ENCODE data around the gene CA14.
A peak's percentile ranks its signal among the peaks of the same experiment; 100 is the strongest.
"Not testable (repeated sequence)": the region's sequence is repeated elsewhere in the genome, so short reads cannot be mapped to it uniquely, and the experiment has no call there.

CA14 gene

DNA sequence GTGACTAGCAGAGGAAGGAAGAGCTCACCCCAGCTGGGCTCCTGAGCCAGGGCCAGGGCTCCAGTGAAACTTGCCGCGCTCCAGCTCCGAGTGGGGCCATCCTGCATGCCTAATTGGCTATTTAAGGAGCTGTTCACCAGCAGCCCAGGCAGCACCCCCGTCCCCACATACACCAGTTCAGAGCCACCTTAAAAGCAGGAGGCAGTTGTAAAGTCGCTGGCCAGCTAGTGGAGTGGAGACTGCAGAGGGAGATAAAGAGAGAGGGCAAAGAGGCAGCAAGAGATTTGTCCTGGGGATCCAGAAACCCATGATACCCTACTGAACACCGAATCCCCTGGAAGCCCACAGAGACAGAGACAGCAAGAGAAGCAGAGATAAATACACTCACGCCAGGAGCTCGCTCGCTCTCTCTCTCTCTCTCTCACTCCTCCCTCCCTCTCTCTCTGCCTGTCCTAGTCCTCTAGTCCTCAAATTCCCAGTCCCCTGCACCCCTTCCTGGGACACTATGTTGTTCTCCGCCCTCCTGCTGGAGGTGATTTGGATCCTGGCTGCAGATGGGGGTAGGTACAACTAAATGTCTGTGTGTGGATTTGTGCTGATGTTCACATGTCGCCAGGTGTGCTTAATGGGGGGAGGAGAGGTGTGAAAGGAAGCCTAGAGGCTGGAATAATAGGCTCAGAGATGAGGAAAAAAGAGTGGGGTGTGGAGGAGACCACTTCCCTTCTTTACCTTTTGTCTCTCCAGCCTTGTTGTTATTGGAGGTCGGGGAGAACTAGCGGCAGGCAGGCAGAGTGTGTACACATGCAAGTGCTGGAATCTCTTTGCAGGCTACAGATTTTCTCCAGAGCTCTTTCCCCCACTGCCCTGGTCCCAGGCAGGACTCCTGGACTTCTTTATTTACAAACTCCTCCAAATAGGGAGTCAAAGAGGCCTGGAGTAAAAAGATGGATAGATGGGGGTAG, at the start of gene CA14:
TSS of gene CA14 (plus strand) at position 151 of the 962 bp plus-strand sequence. CDS start at position 506, 355 bp downstream.
- DNase-seq: peak; percentile 76

DNA sequence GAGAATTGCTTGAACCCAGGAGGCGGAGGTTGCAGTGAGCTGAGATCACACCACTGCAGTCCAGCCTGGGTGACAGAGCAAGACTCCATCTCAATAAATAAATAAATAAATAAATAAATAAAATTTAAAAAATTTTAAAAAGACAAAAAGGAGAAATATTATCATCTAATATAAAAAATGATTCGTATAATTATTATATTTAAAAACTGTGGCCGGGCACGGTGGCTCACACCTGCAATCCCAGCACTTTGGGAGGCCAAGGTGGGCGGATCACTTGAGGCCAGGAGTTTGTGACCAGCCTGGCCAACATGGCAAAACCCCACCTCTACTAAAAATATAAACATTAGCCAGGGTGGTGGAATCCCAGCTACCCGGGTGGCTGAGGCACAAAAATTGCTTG, 49.1 kb upstream of the CA14 start:
- DNase-seq: not testable (repeated sequence)

DNA sequence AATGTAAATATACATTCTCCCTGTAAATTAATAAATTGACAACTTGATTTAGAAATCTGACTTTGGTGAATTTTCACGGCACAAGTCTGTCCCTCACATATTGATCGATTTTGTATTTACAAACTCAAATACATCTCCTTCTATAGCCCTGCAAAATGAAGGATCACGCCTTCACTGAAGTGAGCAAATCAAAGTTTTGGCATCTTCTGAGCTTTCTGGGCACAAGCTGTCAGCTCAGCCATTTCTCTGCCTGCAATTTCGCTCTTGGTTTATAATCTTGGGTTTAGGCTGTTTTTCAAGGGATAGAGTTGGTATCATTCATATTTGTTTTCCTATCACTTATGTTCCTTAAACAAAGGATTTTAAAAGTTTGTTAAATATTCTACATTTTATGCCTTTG, 47.5 kb upstream of the CA14 start:
- no peak for DNase-seq

DNA sequence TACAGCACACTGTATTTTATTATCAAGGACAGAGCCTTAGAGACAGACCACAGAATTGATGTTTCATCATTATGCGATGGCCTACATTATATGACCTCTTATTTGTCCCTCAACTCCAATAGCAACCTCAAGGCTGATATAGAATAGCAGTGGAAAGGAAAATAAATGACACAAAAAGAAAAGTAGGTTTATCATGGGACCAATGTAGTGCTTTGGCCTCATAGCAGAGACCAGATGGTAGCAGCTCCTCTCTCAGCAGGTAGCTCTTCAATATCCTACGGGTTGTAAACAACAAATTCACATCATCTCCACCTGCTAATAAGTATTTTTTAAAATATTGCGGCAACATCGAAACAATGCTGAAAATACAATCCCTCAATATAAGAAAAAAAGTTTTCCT, 46.9 kb upstream of the CA14 start:
- DNase-seq: no peak

DNA sequence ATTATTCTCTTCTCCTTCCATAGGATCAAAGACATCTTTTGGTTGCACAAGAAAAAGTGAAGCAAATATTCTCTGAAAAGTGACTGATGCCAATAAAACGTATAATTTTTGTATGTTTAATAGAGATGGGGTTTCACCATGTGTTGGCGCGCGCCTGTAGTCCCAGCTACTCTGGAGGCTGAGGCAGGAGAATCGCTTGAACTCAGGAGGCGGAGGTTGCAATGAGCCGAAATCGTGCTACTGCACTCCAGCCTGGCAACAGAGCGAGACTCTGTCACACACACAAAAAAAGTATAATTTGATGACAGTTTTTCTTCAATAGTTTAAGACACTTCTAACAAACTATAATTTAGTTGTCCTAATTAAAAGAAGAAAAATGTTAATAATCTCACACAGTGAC, 45.5 kb upstream of the CA14 start:
- DNase-seq: no peak

DNA sequence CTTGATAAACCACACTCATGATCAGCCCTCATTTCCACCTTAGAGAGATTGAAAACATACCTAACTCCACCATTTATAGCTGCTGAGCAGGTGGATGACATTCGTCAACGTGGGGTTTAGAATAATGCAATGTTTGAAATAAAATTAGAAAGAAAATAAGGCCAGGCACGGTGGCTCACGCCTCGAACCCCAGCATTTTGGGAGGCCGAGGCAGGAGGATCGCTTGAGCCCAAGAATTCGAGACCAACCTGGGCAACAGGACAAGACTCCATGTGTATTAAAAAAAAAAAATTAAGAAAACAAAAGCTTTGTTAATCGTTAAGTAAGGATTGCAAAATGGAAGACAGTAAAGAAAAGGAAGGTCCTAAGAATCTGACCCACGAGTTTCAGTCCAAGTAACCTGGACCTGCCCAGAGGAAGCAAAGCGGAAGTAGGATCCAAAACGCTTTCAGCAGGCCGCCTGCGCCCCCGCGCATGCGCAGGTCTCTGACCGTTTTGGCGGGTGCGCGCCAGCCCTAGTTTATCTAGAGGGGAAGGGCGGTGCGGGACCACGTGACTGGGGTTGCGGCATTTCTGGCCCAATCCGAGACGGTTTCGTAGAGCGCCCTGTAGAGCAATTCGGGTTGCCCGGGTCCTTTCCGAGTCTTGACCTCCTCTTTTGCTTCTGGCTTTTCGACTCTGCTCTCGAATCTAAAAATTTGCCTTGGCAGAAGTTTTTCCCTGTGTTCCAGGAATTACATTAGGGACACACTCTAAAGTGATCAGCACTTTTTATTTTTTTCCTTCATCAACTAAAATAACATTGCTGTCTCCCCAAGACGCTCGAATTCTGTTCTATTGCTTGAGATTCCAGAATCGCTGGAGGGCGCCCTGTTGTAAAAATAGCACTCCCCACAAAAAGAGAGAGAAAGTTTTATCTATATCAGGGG, 44.1 kb upstream of the CA14 start:
- DNase-seq: peak; percentile 94

DNA sequence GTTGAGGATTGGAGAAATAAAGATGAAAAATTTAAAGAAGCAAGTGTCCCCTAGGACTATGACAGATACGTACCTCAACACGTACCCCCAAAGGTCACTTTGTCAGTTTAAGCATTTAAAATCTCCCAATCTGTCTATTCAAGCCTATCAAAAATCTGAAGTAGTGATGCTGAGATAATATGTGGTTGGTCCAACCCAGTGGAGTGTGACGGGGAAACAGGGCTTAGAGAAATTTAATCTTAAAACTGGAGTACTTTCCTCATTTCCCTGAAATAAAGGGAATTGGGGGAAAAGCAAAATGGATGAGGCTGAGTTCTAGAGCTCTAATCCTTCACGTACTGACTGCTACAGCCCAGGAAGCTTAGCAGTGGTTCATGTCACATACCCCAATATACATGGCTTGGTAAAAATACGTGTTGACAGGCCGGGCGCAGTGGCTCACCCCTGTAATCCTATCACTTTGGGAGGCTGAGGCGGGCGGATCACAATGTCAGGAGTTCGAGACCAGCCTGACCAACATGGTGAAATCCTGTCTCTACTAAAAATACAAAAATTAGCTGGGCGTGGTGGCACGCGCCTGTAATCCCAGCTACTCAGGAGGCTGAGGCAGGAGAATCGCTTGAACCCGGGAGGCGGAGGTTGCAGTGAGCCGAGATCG, 43.3 kb upstream of the CA14 start:
- not testable (repeated sequence) for DNase-seq

DNA sequence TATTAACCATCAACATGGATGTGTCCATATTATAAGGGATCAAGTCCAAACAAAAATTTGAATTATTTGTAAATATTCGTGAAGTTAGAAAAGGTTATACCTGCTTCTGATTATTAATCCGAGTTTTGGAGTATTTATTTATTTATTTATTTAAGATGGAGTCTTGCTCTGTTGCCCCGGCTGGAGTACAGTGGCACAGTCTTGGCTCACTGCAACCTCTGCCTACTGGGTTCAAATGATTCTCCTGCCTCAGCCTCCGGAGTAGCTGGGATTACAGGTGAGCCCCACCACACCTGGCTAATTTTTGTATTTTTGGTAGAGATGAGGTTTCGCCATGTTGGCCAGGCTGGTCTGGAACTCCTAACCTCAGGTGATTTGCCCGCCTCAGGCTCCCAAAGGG, 41.7 kb upstream of the CA14 start:
- DNase-seq: not testable (repeated sequence)

DNA sequence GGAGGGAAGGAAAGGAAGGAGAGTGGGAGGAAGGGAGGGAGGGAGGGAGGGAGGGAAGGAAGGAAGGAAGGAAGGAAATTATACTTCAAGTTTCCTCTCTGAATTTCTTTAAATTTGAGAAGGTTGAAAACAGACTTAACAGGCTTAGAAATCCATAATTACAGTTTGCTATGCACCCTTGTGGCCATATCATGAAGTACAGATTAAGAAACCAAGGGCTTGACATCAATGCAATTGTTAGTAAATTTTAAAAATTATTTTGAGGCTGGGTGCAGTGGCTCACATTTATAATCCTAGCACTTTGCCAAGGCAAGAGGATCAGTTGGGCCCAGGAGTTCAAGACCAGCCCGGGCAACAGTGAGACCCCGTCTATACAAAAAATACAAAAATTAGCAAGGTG, 36.0 kb upstream of the CA14 start:
- no peak for DNase-seq

DNA sequence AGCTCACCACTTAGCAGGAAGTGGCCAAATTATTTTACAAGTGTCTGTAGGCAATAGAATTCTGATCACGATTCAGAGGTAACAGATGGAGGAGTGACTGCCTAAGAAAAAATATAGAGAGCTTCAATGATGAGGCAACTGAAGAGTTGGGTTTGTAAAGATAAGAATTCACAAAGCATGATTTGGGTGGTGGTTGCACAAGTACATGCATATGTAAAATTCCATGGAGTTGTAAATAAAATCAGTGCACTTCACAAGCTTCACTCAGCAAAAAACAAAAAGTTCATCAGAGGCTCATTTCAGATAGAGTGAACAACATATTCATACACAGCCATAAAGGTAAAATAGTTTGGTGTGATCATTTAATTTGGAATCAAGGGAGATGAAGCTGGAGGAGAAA, 32.6 kb upstream of the CA14 start:
- DNase-seq: no peak

DNA sequence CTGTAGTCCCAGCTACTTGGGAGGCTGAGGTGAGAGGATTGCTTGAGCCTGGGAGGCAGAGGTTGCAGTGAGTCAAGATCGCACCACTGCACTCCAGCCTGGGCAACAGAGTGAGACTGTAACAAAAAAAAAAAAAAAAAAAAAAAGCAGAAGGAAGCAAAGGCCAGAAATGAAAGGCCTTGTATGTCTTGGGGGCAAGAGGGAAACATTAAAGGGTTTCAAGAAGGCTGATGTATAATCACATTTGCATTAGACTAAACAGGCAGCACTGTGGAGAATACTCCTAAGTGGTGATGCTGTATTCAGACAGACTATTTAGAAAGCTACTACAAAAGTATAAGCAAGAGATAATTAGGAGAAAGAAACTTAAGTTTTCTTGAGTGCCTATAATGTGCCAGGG, 32.0 kb upstream of the CA14 start:
- DNase-seq: no peak

DNA sequence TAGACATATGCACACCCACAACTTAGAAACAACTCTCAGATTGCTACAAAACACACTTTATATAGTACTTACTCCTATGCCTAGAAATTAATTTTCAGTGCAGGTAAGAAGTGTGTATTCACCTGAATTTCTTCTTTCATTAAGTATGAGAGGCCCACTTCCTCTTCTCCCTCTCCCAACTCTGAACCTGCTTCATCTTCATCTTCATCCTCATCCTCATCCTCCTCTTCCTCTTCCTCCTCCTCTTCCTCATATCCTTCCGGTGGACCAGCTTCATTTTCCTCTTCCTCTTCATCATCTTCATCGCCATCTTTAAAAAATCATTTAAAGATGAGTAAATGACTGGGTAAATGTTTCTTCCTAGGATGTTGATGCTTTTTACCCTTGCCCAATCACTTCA, 31.1 kb upstream of the CA14 start:
- no peak for DNase-seq

DNA sequence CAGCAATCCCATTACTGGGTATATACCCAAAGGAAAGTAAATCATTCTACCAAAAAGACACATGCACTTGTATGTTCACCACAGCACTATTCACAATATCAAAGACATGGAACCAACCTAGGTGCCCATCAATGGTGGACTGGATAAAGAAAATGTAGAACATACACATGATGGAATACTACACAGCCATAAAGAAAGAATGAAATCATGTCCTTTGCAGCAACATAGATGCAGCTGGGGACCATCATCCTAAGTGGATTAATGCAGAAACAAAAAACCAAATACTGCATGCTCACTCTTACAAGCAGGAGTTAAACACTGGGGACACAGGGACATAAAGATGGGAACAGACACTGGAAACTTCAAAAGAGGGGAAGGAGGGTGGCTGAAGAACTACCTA, 30.3 kb upstream of the CA14 start:
- no peak for DNase-seq

DNA sequence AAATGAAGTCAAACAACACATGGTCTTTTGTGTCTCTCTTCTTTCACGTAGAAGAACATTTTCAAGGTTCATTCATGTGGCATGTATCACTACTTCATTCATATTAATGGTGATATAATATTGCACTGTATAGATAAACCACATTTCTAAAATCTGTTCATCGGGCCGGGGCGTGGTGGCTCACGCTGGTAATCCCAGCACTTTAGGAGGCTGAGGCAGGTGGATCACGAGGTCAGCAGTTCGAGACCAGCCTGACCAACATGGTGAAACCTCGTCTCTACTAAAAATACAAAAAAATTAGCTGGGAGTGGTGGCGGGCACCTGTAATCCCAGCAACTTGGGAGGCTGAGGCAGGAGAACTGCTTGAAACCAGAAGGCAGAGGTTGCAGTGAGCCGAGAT, 29.3 kb upstream of the CA14 start:
- not testable (repeated sequence) for DNase-seq

DNA sequence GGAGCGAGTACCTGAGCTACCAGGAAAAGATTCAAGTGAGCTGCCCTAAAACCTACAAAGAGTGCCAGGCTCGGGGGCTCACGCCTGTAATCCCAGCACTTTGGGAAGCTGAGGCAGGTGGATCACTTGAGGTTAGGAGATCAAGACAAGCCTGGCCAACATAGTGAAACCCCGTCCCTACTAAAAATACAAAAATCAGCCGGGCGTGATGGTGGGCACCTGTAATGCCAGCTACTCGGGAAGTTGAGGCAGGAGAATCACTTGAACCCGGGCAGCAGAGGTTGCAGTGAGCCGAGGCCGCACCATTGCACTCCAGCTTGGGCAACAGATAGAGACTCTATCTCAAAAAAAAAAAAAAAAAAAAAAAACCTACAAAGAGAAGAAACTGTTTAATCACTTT, 24.7 kb upstream of the CA14 start:
- DNase-seq: not testable (repeated sequence)

DNA sequence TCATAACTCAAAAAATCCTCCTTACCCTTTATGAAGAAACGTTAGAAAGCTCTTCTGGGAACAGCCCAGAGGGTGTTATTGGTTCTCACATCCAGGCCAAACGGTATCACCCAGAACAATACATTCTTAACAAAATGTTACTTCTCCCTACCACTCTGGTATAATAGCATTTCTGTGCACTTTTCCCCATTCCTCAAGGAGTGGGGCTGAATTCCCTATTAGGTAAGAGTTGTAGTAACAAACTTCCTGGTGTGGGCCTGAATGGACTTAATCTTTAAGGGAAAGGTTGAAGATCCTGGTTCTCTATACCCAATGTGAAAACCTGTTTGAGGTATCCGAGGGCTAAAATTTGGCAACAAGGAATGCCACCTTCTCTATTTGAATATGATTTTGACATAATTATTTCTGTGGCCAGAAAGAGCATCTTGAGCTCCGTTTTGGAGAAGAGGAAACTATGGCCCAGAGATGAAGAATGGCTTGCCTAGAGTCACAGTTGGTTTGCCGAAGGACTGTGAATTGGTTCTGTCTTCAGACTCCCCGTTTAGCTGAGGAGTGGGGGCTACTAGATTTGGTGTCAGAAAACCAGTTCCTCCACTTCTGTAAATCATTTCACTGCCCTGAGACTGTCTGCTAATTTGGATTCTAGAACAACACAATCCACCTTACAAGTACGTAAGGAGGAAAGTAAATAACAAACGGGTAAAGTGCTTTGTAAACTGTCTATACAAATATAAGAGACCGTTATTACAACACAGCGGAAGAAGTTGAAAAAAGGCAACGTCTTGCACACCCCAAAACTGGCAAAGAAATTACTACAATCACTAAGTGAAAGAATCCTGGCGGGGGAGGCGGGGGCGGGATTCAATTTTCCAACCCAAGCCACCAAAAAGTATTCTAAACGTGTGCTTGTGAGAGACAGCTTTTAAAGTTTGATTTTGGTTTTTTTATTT, 23.9 kb upstream of the CA14 start:
- no peak for DNase-seq

DNA sequence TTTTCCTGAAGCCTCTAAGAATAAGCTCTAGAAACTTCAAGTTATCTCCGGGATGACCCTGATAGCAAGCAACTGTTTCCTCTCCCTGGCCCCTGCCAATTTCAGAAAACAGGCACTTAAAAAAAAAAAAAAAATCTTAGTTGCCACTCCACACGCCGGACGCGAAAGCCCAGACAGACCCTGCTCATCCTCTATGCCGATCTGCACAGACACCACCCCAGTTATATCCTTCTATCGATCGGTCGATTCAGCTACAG, 23.3 kb upstream of the CA14 start:
- DNase-seq: no peak

DNA sequence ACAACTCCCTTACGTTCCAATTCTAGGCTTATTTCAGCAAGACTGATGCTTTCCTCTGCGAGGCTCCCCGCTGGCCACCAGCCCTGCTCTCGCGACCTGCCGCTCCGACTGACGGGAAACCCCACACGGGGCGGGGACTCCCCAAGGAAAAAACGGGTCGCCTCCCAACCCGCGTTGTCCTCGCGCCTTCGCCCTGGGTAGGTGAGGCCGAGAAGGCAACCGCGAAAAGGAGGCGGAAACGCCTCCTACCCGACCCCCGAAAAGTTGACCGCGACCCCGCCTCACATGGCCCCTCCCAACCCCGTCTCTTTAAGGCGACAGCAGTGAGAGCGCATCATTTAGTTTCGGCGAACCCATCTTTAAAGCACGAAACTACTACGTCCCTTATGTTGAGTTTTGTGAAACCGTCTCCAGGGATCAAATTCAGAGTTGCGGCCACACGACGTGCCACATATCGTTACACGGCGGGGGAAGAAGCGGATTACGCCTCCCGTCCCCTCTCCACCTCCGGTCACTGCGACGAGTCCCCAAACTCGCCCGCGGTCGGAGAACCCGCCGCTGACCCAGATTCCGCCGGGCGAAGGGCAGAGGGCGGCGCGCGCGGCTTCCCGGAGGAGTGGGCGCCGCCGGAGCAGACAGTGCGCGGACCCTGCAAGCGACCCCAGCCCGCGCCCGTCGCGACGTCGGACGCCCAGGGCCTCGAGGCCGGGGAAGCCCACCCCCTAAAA, 22.8 kb upstream of the CA14 start:
- peak; percentile 86 for DNase-seq

DNA sequence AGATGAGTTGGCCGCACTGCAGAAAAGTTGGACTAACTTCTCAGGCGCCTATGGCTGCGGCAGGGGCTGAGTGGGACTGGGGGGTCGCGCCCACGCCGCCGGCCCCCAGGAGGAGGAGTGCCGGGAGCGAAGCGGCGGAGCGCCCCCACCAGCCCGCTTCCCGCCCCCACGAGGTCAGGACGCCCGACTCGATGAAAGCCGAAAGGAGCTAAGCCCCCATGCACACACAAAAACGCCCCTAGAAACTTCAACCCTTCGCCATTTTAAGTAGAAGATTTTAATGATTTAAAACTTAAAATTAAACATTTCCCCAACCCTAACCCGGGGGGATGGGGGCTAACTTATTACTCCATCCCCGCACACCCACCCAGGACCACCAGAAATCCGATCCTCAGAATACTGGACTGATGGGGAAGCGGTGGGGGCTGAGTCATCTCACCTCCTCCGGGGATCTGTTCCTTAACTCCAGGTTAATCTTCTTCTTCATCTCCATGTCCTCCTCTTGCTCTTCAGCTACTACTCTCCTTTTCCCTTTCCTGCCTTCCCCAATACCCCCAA, 22.2 kb upstream of the CA14 start:
- peak; percentile 84 for DNase-seq

DNA sequence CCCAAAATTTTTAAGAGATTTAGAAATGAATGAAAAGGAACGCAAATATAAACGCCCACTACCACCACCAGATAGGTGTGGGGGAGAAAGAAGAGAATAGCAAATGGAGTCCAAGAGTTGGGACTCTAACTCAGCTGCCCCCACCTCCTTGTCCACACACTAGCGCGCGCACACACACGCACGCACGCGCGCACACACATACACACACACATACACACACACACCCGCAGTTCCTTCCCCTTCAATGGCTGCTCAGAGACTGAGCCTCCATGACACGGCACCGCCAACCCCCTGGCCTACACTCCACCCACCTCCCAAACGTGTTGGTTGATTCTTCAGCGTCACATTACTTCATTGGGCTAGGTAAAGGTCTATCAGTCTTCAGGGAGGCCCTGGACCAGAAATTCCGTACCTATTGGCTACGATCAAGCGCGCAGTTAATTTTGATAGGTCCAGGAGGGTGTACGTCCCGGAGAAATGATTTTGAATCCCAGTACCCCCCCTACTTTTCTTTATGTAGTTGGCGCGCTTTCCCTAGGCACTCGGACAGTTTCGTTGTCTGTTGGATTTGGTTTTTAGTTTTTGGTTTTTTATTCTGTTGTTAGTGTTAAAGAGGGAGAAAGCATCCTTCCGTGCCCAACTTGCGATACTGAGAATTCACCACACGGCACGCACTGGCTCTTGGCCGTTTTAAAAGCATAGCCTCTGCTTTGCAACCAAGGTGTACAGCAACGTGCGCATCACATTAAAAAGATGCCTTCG, 21.5 kb upstream of the CA14 start, which contains the start of gene ANP32E:
TSS of gene ANP32E (minus strand) at position 261 of the 762 bp plus-strand sequence. CDS start 326 bp downstream, outside the sequence.
- DNase-seq: peak; percentile 96

Measured in retina (tissue), 1 donor.